ENCODE measurements around the gene IFT88.

DNA sequence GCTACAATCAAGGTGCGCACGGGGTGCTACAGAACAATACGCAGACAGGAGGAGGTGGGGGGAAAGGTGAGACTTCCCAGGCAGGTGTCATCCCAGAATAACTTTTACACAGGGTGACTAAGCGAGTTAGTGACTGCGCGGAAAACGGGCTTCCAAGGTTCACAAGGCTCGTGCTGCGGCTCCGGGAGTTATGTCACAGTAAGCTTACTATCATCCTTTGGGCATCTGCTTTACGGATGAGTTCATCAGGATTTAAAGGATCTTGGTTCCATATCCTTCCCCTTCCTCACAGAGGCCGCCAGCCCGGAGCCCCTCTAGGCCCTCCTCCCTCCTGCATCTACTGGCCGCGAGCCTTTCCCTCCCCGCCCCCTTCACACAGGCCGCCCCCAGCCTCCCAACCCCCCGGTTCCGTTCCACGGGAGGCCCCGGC lies 474 bp upstream of the IFT88 start:
- TF ChIP-seq EZH2 (IDR thresholded peaks at IDR 0.05; ENCODE audit: borderline replicate concordance, low read length): no peak
- TF ChIP-seq, protein P1, sequence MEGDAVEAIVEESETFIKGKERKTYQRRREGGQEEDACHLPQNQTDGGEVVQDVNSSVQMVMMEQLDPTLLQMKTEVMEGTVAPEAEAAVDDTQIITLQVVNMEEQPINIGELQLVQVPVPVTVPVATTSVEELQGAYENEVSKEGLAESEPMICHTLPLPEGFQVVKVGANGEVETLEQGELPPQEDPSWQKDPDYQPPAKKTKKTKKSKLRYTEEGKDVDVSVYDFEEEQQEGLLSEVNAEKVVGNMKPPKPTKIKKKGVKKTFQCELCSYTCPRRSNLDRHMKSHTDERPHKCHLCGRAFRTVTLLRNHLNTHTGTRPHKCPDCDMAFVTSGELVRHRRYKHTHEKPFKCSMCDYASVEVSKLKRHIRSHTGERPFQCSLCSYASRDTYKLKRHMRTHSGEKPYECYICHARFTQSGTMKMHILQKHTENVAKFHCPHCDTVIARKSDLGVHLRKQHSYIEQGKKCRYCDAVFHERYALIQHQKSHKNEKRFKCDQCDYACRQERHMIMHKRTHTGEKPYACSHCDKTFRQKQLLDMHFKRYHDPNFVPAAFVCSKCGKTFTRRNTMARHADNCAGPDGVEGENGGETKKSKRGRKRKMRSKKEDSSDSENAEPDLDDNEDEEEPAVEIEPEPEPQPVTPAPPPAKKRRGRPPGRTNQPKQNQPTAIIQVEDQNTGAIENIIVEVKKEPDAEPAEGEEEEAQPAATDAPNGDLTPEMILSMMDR (conservative IDR thresholded peaks at IDR 0.05 in 1 of 2, IDR thresholded peaks at IDR 0.05 in 1 of 2; ENCODE audit: extremely low read depth in 1 of 2, insufficient read depth in 1 of 2, low read depth in 1 of 2, low read length in 2 of 2): no peak

All from mammary epithelial cell (primary cell).